Measurements from ENCODE around the gene TDRKH. TPM values are rescaled to one million over a fixed set of nuclear protein-coding genes. Genes with fewer than 3 reads are reported as not detected.

Gene TDRKH
- total and polyA plus RNA-seq, 2 donors = 6.5 to 11.3 TPM

DNA sequence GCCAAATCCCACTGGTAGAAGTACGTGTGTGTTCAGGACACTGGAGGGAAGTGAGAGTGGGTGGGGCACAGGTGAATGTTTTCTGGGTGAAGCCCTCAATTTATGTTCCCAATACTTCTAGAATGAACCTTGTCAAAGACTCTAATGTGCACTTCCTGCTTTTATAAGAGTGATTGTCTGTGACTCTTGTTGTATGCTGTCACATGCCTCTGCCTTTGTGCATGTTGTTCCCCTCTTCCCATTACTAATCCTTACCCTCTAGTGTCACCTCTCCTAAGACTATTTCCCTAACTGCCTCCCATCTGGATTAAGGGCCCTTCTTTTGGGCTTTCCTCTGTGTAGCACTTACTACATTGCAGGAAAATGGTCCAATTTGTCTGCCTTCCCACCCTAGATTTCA, 17.5 kb upstream of the TDRKH start:
- H3K4me1 ChIP-seq (ENCODE audit: control insufficient read depth in 2 of 2, insufficient read depth in 2 of 2, low read length in 2 of 2) = peaks cover 0 to 8% of the 10 kb centered on the region in 2 donors
- H3K27ac ChIP-seq (ENCODE audit: low read depth in 1 of 2, low read length in 1 of 2) = no peak overlapping the region
- DNase-seq (ENCODE audit: low read depth in 6 of 9, low spot score in 9 of 9) = no peak
- H3K9me3 ChIP-seq (ENCODE audit: control insufficient read depth in 2 of 2, insufficient read depth in 1 of 2, low read length in 1 of 2) = no peaks in the 10 kb centered on the region
- H3K27me3 ChIP-seq (ENCODE audit: control insufficient read depth in 2 of 2, insufficient read depth in 1 of 2, low read length in 1 of 2) = no peaks in the 10 kb centered on the region
- WGBS = 86% methylated on average over 1 of the region's 1 CpG
- peaks cover 48 to 65% of the 10 kb centered on the region in 2 donors for H3K36me3 ChIP-seq (ENCODE audit: control insufficient read depth in 2 of 2, insufficient read depth in 2 of 2, low read length in 1 of 2)
- no peak overlapping the region for H3K4me3 ChIP-seq (ENCODE audit: low read length in 2 of 2)

- no peaks in the 10 kb centered on the region for H3K9me3 ChIP-seq (ENCODE audit: control insufficient read depth in 2 of 2, insufficient read depth in 1 of 2, low read length in 1 of 2)
- H3K4me3 ChIP-seq (ENCODE audit: low read length in 2 of 2) = no peak overlapping the region
- peaks cover 0 to 8% of the 10 kb centered on the region in 2 donors for H3K4me1 ChIP-seq (ENCODE audit: control insufficient read depth in 2 of 2, insufficient read depth in 2 of 2, low read length in 2 of 2)
- no peak for DNase-seq (ENCODE audit: low read depth in 6 of 9, low spot score in 9 of 9)
- H3K27ac ChIP-seq (ENCODE audit: low read depth in 1 of 2, low read length in 1 of 2) = no peak overlapping the region
- no peaks in the 10 kb centered on the region for H3K27me3 ChIP-seq (ENCODE audit: control insufficient read depth in 2 of 2, insufficient read depth in 1 of 2, low read length in 1 of 2)
- 97% methylated on average over 5 of the region's 5 CpGs for WGBS
- H3K36me3 ChIP-seq (ENCODE audit: control insufficient read depth in 2 of 2, insufficient read depth in 2 of 2, low read length in 1 of 2) = peaks cover 42 to 60% of the 10 kb centered on the region in 2 donors
These were observed 16.8 kb upstream of the TDRKH start for GRCh38 chr1:151807131-151807530.

GRCh38 chr1:151806170-151806569, 15.9 kb upstream of the TDRKH start:
- DNase-seq (ENCODE audit: low read depth in 6 of 9, low spot score in 9 of 9) = no peak
- 96% methylated on average over 7 of the region's 7 CpGs for WGBS

DNA sequence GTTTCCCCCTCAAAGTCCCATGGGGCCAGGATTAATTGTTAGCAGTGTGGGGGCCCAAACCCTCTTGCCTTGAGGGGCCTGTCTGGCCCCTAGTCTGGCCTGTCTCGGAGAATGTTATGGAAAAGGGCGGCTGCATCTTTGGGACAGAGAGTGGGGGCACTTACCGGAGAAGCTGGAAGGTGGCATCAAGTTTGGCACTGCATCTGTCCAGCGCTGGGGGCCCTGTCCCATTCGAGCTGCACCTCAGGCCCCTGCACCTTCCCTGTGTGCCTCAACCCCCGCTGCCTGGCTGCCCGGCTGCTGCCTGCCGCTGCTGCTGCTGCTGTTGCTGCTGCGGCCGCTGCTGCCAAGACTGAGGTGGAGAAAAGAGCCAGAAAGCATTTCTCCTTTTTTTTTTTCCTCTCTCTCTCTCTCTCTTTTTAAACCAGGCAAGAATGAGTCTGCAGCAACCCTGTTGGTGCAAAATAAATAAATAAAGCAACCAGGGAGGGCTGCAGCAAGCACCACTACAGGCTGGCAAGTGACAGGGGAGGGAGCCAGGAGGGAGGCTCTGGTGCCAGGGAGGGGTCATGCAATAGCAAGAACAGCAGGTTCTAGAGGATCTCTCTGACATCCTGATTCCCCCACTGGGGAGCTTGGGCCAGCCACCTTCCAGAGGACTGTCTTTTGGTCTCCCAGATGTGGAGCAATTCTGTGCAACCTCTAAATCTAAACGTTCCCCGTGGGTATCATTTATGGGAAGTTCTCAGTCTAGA, 14.9 kb upstream of the TDRKH start, which contains the start of gene LINGO4:
Gene LINGO4 (minus strand): TSS at position 354 of the 755 bp plus-strand sequence. CDS start 2,715 bp downstream, outside the sequence.
- Histone ChIP-seq H3K9me3 (ENCODE audit: control insufficient read depth in 2 of 2, insufficient read depth in 1 of 2, low read length in 1 of 2) (no peaks in the 10 kb centered on the region), H3K27ac (ENCODE audit: low read depth in 1 of 2, low read length in 1 of 2) (peak within 1 kb of the TSS; percentile 18 to 50), H3K36me3 (ENCODE audit: control insufficient read depth in 2 of 2, insufficient read depth in 2 of 2, low read length in 1 of 2) (peaks cover 27 to 43% of the 10 kb centered on the region in 2 donors), H3K4me1 (ENCODE audit: control insufficient read depth in 2 of 2, insufficient read depth in 2 of 2, low read length in 2 of 2) (peaks cover 0 to 16% of the 10 kb centered on the region in 2 donors), H3K4me3 (ENCODE audit: low read length in 2 of 2) (no peak within 1 kb of the TSS), H3K27me3 (ENCODE audit: control insufficient read depth in 2 of 2, insufficient read depth in 1 of 2, low read length in 1 of 2) (peaks cover 0 to 2% of the 10 kb centered on the region in 2 donors)
- no peak for DNase-seq (ENCODE audit: low read depth in 6 of 9, low spot score in 9 of 9)
- 87% methylated on average over 12 of the region's 12 CpGs for WGBS

More at GRCh38 chr1:151806170-151806569, 15.9 kb upstream of the TDRKH start:
- Histone ChIP-seq H3K27me3 (ENCODE audit: control insufficient read depth in 2 of 2, insufficient read depth in 1 of 2, low read length in 1 of 2) (no peaks in the 10 kb centered on the region), H3K4me3 (ENCODE audit: low read length in 2 of 2) (no peak overlapping the region), H3K9me3 (ENCODE audit: control insufficient read depth in 2 of 2, insufficient read depth in 1 of 2, low read length in 1 of 2) (no peaks in the 10 kb centered on the region), H3K4me1 (ENCODE audit: control insufficient read depth in 2 of 2, insufficient read depth in 2 of 2, low read length in 2 of 2) (peaks cover 0 to 8% of the 10 kb centered on the region in 2 donors), H3K27ac (ENCODE audit: low read depth in 1 of 2, low read length in 1 of 2) (peak overlapping the region in 1 of 2 donors; percentile 11), H3K36me3 (ENCODE audit: control insufficient read depth in 2 of 2, insufficient read depth in 2 of 2, low read length in 1 of 2) (peaks cover 34 to 50% of the 10 kb centered on the region in 2 donors)

DNA sequence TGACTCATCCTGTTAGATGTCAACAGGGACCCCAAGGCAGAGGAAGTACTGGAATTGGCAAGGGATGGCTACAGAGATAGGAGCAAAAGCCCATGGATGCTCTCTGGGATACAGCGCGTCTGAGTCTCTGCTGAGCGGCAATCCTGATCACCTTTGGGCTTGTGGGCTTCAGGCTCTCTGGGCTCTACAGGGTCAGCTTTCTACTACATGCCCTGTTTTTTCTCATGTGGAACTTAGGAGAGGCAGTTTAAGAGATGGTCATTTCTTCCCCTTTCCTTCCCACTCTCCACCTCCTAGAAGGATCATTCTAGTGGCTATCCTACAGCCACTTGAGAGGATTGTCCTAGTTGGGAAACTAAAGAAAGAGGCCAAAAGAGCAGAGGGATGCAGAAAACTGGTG, 13.6 kb upstream of the TDRKH start:
- no peak overlapping the region for H3K4me3 ChIP-seq (ENCODE audit: low read length in 2 of 2)
- no peaks in the 10 kb centered on the region for H3K9me3 ChIP-seq (ENCODE audit: control insufficient read depth in 2 of 2, insufficient read depth in 1 of 2, low read length in 1 of 2)
- no peak overlapping the region for H3K27ac ChIP-seq (ENCODE audit: low read depth in 1 of 2, low read length in 1 of 2)
- peaks cover 0 to 22% of the 10 kb centered on the region in 2 donors for H3K4me1 ChIP-seq (ENCODE audit: control insufficient read depth in 2 of 2, insufficient read depth in 2 of 2, low read length in 2 of 2)
- no peak for DNase-seq (ENCODE audit: low read depth in 6 of 9, low spot score in 9 of 9)
- peaks cover 18 to 30% of the 10 kb centered on the region in 2 donors for H3K36me3 ChIP-seq (ENCODE audit: control insufficient read depth in 2 of 2, insufficient read depth in 2 of 2, low read length in 1 of 2)
- H3K27me3 ChIP-seq (ENCODE audit: control insufficient read depth in 2 of 2, insufficient read depth in 1 of 2, low read length in 1 of 2) = peaks cover 0 to 5% of the 10 kb centered on the region in 2 donors
- WGBS = 100% methylated on average over 3 of the region's 3 CpGs

DNA sequence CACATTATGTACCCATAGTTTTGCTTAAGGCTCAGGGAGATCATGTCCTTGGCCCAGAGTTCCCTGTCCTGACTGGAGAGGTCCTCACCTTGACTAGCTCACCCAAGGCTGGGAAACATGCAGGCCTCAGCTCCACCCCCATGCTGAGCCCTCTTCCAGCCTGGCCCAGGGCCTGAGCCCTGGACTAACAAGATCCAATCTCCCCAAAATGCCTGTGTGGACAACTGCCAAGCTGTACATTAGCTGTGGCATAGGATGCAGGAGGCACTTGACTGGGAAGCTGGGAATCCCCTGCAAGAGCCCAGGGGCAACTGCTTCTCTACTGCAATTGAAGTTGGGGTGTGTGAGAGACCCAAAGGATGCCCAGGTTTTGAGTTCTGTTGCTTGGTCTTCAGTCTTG, 12.9 kb upstream of the TDRKH start:
- DNase-seq (ENCODE audit: low read depth in 6 of 9, low spot score in 9 of 9) = no peak
- Histone ChIP-seq H3K4me1 (ENCODE audit: control insufficient read depth in 2 of 2, insufficient read depth in 2 of 2, low read length in 2 of 2) (peaks cover 0 to 22% of the 10 kb centered on the region in 2 donors), H3K27me3 (ENCODE audit: control insufficient read depth in 2 of 2, insufficient read depth in 1 of 2, low read length in 1 of 2) (peaks cover 0 to 5% of the 10 kb centered on the region in 2 donors), H3K9me3 (ENCODE audit: control insufficient read depth in 2 of 2, insufficient read depth in 1 of 2, low read length in 1 of 2) (no peaks in the 10 kb centered on the region), H3K36me3 (ENCODE audit: control insufficient read depth in 2 of 2, insufficient read depth in 2 of 2, low read length in 1 of 2) (peaks cover 15 to 23% of the 10 kb centered on the region in 2 donors), H3K27ac (ENCODE audit: low read depth in 1 of 2, low read length in 1 of 2) (no peak overlapping the region), H3K4me3 (ENCODE audit: low read length in 2 of 2) (no peak overlapping the region)

DNA sequence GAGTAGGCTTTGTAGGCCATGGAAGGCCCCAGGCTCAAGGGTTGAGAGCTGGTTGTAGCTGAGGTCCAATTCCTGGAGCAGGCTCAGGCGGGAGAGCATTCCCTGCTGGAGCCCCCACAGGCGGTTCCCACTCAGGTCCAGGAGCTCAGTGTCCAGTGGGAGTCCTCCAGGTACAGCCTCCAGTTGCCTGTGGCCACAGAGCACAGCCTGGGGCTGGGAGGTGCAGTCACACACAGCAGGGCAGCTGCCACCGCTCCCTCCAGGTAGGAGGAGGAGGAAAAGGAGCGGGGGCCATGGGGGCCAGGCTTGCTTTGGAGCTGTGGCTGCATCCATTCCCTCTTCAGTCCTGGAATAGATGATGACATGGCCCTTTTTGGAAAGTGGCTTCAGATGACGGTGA, 12.1 kb upstream of the TDRKH start:
- Histone ChIP-seq H3K4me3 (ENCODE audit: low read length in 2 of 2) (no peak overlapping the region), H3K4me1 (ENCODE audit: control insufficient read depth in 2 of 2, insufficient read depth in 2 of 2, low read length in 2 of 2) (peaks cover 0 to 22% of the 10 kb centered on the region in 2 donors), H3K36me3 (ENCODE audit: control insufficient read depth in 2 of 2, insufficient read depth in 2 of 2, low read length in 1 of 2) (peaks cover 7 to 16% of the 10 kb centered on the region in 2 donors), H3K27ac (ENCODE audit: low read depth in 1 of 2, low read length in 1 of 2) (no peak overlapping the region), H3K27me3 (ENCODE audit: control insufficient read depth in 2 of 2, insufficient read depth in 1 of 2, low read length in 1 of 2) (peaks cover 0 to 5% of the 10 kb centered on the region in 2 donors), H3K9me3 (ENCODE audit: control insufficient read depth in 2 of 2, insufficient read depth in 1 of 2, low read length in 1 of 2) (no peaks in the 10 kb centered on the region)
- no peak for DNase-seq (ENCODE audit: low read depth in 6 of 9, low spot score in 9 of 9)
- WGBS = 95% methylated on average over 5 of the region's 5 CpGs

- DNase-seq (ENCODE audit: low read depth in 6 of 9, low spot score in 9 of 9) = no peak
- peaks cover 0 to 5% of the 10 kb centered on the region in 2 donors for H3K27me3 ChIP-seq (ENCODE audit: control insufficient read depth in 2 of 2, insufficient read depth in 1 of 2, low read length in 1 of 2)
- no peak overlapping the region for H3K27ac ChIP-seq (ENCODE audit: low read depth in 1 of 2, low read length in 1 of 2)
- 97% methylated on average over 7 of the region's 7 CpGs for WGBS
- H3K9me3 ChIP-seq (ENCODE audit: control insufficient read depth in 2 of 2, insufficient read depth in 1 of 2, low read length in 1 of 2) = no peaks in the 10 kb centered on the region
- peaks cover 2 to 11% of the 10 kb centered on the region in 2 donors for H3K36me3 ChIP-seq (ENCODE audit: control insufficient read depth in 2 of 2, insufficient read depth in 2 of 2, low read length in 1 of 2)
- peaks cover 0 to 22% of the 10 kb centered on the region in 2 donors for H3K4me1 ChIP-seq (ENCODE audit: control insufficient read depth in 2 of 2, insufficient read depth in 2 of 2, low read length in 2 of 2)
- no peak overlapping the region for H3K4me3 ChIP-seq (ENCODE audit: low read length in 2 of 2)
These were observed 11.5 kb upstream of the TDRKH start for GRCh38 chr1:151801846-151802245.

- Histone ChIP-seq H3K27me3 (ENCODE audit: control insufficient read depth in 2 of 2, insufficient read depth in 1 of 2, low read length in 1 of 2) (peaks cover 0 to 5% of the 10 kb centered on the region in 2 donors), H3K27ac (ENCODE audit: low read depth in 1 of 2, low read length in 1 of 2) (no peak overlapping the region), H3K9me3 (ENCODE audit: control insufficient read depth in 2 of 2, insufficient read depth in 1 of 2, low read length in 1 of 2) (no peaks in the 10 kb centered on the region), H3K4me3 (ENCODE audit: low read length in 2 of 2) (no peak overlapping the region), H3K36me3 (ENCODE audit: control insufficient read depth in 2 of 2, insufficient read depth in 2 of 2, low read length in 1 of 2) (peaks cover 0 to 6% of the 10 kb centered on the region in 2 donors), H3K4me1 (ENCODE audit: control insufficient read depth in 2 of 2, insufficient read depth in 2 of 2, low read length in 2 of 2) (peaks cover 0 to 22% of the 10 kb centered on the region in 2 donors)
- WGBS = 99% methylated on average over 12 of the region's 12 CpGs
- no peak for DNase-seq (ENCODE audit: low read depth in 6 of 9, low spot score in 9 of 9)
These were observed 11.1 kb upstream of the TDRKH start for GRCh38 chr1:151801310-151801820.
